ENCODE data around the gene BMP2K.
"Not testable (repeated sequence)": the region's sequence is repeated elsewhere in the genome, so short reads cannot be mapped to it uniquely, and the experiment has no call there.

BMP2K gene

DNA sequence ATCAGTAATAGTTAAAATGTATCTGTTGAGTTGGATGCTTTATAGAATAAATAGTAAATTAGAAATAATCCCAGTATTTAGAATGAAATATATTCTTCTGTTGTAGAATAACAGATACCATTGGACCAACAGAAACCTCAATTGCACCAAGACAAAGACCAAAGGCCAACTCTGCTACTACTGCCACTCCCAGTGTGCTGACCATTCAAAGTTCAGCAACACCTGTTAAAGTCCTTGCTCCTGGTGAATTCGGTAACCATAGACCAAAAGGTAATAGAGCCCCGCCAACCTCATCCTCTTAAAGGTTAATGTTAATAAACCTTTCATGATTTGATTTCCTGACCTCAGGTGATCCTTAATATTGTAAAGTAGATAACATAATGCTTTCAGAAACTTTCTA is 89.3 kb downstream of the BMP2K start:
- TF ChIP-seq, protein P1, sequence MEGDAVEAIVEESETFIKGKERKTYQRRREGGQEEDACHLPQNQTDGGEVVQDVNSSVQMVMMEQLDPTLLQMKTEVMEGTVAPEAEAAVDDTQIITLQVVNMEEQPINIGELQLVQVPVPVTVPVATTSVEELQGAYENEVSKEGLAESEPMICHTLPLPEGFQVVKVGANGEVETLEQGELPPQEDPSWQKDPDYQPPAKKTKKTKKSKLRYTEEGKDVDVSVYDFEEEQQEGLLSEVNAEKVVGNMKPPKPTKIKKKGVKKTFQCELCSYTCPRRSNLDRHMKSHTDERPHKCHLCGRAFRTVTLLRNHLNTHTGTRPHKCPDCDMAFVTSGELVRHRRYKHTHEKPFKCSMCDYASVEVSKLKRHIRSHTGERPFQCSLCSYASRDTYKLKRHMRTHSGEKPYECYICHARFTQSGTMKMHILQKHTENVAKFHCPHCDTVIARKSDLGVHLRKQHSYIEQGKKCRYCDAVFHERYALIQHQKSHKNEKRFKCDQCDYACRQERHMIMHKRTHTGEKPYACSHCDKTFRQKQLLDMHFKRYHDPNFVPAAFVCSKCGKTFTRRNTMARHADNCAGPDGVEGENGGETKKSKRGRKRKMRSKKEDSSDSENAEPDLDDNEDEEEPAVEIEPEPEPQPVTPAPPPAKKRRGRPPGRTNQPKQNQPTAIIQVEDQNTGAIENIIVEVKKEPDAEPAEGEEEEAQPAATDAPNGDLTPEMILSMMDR (IDR thresholded peaks at IDR 0.05; ENCODE audit: borderline replicate concordance, control extremely low read depth, extremely low read depth, insufficient read depth, missing control alignments) = no peak
- in situ Hi-C loops (cut with MboI; ENCODE audit: low sequenced_read_pairs, unreplicated experiment) = loop anchor here (5.0 to 25.0 kb wide), 2 partner anchors 253 to 903 kb away; no protein-coding TSS in a partner anchor
- DNase-seq (ENCODE audit: low spot score) = no peak

DNA sequence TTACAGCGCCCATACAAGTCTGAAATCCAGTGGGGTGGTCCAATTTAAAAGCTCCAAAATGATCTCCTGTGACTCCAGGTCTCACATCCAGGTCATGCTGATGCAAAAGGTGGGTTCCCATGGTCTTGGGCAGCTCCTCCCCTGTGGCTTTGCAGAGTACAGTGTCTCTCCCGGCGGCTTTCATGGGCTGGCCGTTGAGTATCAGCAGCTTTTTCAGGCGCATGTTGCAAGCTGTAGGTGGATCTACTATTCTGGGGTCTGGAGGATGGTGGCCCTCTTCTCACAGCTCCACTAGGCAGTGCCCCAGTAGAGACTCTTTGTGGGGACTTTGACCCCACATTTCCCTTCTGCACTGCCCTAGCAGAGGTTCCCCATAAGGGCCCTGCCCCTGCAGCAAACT is 92.6 kb downstream of the BMP2K start:
- DNase-seq (ENCODE audit: low spot score) = not testable (repeated sequence)
- in situ Hi-C loops (cut with MboI; ENCODE audit: low sequenced_read_pairs, unreplicated experiment) = loop anchor here (5.0 to 25.0 kb wide), 2 partner anchors 256 to 906 kb away; no protein-coding TSS in a partner anchor

DNA sequence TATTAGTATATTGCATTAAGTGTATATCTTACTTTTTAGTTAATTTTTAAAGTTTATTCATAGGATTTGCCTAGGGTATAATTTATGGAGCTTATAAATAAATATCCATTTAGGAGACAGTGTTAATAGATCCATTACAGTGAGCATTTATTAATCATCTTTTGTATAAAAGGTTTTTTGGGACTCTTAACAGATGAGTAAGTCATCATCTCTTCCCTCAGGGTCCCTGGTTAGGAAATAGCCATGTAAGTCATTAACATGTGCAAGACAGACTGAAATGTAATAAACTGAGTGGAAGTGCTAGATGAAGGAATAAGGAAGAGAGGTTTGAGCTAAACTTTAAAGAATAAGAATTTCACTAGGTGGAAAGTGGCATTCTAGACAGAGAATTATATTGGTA is 93.9 kb downstream of the BMP2K start:
- DNase-seq (ENCODE audit: low spot score) = no peak
- in situ Hi-C loops (cut with MboI; ENCODE audit: low sequenced_read_pairs, unreplicated experiment) = loop anchor here (25.0 kb wide), 1 partner anchor 908 kb away; no protein-coding TSS in a partner anchor
- TF ChIP-seq, protein P1 (IDR thresholded peaks at IDR 0.05; ENCODE audit: borderline replicate concordance, control extremely low read depth, extremely low read depth, insufficient read depth, missing control alignments) = no peak

DNA sequence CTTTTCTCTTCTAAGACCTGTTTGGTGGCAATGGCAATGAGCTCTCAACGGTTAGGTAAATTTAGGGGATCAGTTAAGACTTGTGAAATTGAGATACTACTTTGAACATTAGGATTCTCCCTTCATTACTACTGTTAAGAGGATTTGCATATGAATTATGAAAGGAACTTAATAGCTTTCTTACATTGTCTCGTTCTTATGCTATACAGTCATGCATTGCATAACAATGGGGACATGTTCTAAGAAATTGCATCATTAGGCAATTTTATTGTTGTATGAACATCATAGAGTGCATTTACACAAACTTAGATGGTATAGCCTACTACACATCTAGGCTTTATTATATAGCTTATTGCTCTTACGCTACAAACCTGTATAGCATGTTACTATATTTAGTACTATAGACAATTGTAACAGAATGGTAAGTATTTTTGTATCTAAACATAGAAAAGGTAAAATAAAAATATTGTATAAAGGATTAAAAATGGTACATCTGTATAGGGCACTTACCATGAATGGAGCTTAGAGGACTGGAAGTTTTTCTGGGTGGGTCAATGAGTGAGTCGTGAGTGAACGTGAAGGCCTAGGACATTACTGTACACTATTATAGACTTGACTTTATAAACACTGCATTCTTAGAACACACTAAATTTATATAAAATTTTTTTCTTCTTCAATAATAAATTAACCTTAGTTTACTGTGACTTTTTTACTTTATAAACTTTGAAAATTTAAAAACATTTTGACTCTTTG is 100.6 kb downstream of the BMP2K start:
- TF ChIP-seq, protein P1 (IDR thresholded peaks at IDR 0.05; ENCODE audit: borderline replicate concordance, control extremely low read depth, extremely low read depth, insufficient read depth, missing control alignments) = no peak
- in situ Hi-C loops (cut with MboI; ENCODE audit: low sequenced_read_pairs, unreplicated experiment) = no loop called here
- DNase-seq (ENCODE audit: low spot score) = no peak

DNA sequence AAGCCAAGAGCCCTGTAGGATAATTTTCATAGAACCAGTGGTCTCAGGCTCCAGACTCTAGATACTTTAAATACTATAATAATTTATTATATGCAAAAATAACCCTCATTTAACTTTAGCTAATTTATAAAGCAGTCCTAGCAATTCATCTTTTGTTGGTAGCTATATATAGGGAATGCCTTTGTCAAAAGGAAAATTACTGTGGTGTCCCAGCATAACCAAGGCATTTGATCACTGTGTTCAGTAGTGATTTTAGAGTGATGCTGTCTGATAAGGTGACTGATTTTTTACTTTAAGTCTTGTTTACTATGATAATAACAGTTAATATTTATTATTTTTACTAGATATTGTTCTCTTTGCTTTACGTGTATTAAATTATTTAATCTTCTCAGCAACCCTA is 101.9 kb downstream of the BMP2K start:
- in situ Hi-C loops (cut with MboI; ENCODE audit: low sequenced_read_pairs, unreplicated experiment) = no loop called here
- TF ChIP-seq, protein P1 (IDR thresholded peaks at IDR 0.05; ENCODE audit: borderline replicate concordance, control extremely low read depth, extremely low read depth, insufficient read depth, missing control alignments) = no peak
- DNase-seq (ENCODE audit: low spot score) = no peak

DNA sequence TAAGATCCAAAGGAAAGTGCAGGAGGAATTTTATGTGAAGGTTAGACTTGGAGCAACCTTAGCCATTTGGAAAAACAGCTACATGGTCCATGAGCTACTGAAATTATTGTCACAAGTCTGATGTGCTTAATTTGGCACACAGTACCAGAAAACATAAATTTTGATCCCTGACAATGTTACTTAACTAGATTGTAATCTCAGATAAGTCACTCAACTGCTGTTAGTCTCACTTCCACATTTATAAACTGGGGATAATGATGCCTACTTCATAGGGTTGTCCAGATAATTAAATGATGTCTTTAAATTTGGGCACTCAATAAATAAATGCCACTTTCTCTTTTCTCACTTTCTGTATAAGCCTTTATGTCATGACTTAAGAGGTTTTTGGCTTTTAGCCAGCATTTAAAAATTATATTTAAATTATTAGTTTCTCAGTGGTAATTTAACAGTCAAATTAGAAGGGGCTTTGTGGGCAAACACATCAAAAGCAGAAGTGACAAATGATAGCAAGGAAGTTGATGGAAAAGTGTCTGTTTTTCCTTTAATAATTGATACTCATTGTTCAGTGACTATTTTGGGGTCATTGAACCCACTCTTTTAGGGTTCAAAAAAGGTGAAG is 104.8 kb downstream of the BMP2K start:
- TF ChIP-seq, protein P1 (IDR thresholded peaks at IDR 0.05; ENCODE audit: borderline replicate concordance, control extremely low read depth, extremely low read depth, insufficient read depth, missing control alignments) = no peak
- in situ Hi-C loops (cut with MboI; ENCODE audit: low sequenced_read_pairs, unreplicated experiment) = no loop called here
- no peak for DNase-seq (ENCODE audit: low spot score)

DNA sequence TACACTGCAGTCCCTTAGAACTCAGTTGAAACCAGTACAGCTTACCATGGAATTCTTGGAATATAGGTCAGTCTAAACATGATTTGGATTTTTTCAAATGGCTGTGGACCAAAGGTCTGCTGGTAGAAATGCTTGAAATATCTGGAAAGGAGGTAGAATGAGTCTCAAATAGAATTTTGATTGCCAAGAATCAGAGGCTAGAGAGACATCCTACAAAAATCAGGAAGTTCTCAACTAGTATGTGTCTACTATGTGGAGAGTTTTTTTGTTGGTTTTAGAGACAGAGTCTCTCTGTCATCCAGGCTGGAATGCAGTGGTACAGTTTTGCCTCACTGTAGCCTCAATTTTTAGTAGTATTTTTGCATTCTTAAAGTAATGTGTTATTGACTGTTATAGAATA is 109.4 kb downstream of the BMP2K start:
- DNase-seq (ENCODE audit: low spot score) = no peak
- in situ Hi-C loops (cut with MboI; ENCODE audit: low sequenced_read_pairs, unreplicated experiment) = no loop called here
- TF ChIP-seq, protein P1 (IDR thresholded peaks at IDR 0.05; ENCODE audit: borderline replicate concordance, control extremely low read depth, extremely low read depth, insufficient read depth, missing control alignments) = no peak

Measured in GM13976 (cell line).